ENCODE data around the gene BTBD1.

GRCh38 chr15:83109532-83109931 lies 42.5 kb upstream of the BTBD1 start:
- TF ChIP-seq CTCF (IDR thresholded peaks at IDR 0.05) (no peak), POLR2AphosphoS5 (IDR thresholded peaks at IDR 0.05; ENCODE audit: insufficient read depth in 1 of 2, low read depth in 1 of 2) (no peak), POLR2A (IDR thresholded peaks at IDR 0.05) (no peak)
